Measurements from ENCODE around the gene ALOX15B. TPM values are rescaled to one million over a fixed set of nuclear protein-coding genes. Genes with fewer than 3 reads are reported as not detected.

ALOX15B gene
- total and polyA plus RNA-seq, 10 of the 15 experiments (the other 5 are each of a cell fraction or from before 2014, with no cell fraction given): 0.01 TPM; not detected in 9

- RAD21 ChIA-PET (ENCODE audit: unreplicated experiment): no interaction called here
- Histone ChIP-seq H4K20me1 (ENCODE audit: control insufficient read depth, insufficient read depth) (no peaks in the 10 kb centered on the region), H3K4me1 (ENCODE audit: control insufficient read depth, insufficient read depth, low read length) (no peaks in the 10 kb centered on the region), H3K36me3 (ENCODE audit: control insufficient read depth in 2 of 2, insufficient read depth in 2 of 2, low read length in 1 of 2) (no peaks in the 10 kb centered on the region), H3K9me3 (replicated peaks; ENCODE audit: control insufficient read depth, insufficient read depth, low read length) (no peaks in the 10 kb centered on the region), H3K9ac (ENCODE audit: control insufficient read depth, insufficient read depth, low read length) (no peak overlapping the region), H3K79me2 (ENCODE audit: control insufficient read depth, insufficient read depth, low read length) (no peaks in the 10 kb centered on the region), H3K4me2 (ENCODE audit: control insufficient read depth, insufficient read depth) (no peak overlapping the region), H2AFZ (ENCODE audit: control insufficient read depth, low read depth, low read length) (no peak overlapping the region), H3K27me3 (replicated peaks in 1 of 2; ENCODE audit: control insufficient read depth in 2 of 2, insufficient read depth in 2 of 2, low read length in 1 of 2) (peaks cover 3 to 4% of the 10 kb centered on the region in 2 experiments; a peak in 1 of 4 replicates), H3K27ac (ENCODE audit: control insufficient read depth, insufficient read depth) (no peak overlapping the region), H3K4me3 (no peak overlapping the region)
- FAIRE-seq: no peak
- intact Hi-C loops (cut with micrococcal nuclease; ENCODE audit: unreplicated experiment) (no loop called here), in situ Hi-C loops (cut with MboI) (no loop called here)
- POLR2A ChIA-PET: no interaction called here
- DNase-seq (ENCODE audit: low read depth, low spot score): no peak
- SMC1A ChIA-PET (ENCODE audit: uncharacterized antibody, unreplicated experiment): no interaction called here
- CTCF ChIA-PET: interaction anchor here (3.0 kb wide), 1 partner anchor 9 kb away, joined by 14 read pairs; no protein-coding TSS in a partner anchor
- 50% methylated on average over 12 of the region's 12 CpGs for WGBS (ENCODE audit: insufficient coverage, insufficient replicate concordance, low lambda C conversion rate, missing lambda C conversion rate)
- BruUV-seq (replicated peaks): no TSS peak
- ATAC-seq: no peak
- TF ChIP-seq, protein P1, sequence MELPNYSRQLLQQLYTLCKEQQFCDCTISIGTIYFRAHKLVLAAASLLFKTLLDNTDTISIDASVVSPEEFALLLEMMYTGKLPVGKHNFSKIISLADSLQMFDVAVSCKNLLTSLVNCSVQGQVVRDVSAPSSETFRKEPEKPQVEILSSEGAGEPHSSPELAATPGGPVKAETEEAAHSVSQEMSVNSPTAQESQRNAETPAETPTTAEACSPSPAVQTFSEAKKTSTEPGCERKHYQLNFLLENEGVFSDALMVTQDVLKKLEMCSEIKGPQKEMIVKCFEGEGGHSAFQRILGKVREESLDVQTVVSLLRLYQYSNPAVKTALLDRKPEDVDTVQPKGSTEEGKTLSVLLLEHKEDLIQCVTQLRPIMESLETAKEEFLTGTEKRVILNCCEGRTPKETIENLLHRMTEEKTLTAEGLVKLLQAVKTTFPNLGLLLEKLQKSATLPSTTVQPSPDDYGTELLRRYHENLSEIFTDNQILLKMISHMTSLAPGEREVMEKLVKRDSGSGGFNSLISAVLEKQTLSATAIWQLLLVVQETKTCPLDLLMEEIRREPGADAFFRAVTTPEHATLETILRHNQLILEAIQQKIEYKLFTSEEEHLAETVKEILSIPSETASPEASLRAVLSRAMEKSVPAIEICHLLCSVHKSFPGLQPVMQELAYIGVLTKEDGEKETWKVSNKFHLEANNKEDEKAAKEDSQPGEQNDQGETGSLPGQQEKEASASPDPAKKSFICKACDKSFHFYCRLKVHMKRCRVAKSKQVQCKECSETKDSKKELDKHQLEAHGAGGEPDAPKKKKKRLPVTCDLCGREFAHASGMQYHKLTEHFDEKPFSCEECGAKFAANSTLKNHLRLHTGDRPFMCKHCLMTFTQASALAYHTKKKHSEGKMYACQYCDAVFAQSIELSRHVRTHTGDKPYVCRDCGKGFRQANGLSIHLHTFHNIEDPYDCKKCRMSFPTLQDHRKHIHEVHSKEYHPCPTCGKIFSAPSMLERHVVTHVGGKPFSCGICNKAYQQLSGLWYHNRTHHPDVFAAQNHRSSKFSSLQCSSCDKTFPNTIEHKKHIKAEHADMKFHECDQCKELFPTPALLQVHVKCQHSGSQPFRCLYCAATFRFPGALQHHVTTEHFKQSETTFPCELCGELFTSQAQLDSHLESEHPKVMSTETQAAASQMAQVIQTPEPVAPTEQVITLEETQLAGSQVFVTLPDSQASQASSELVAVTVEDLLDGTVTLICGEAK (IDR thresholded peaks at IDR 0.05; ENCODE audit: borderline replicate concordance): no peak
- TF ChIP-seq SMARCA5 (IDR thresholded peaks at IDR 0.05) (no peak), NR2C1 (IDR thresholded peaks at IDR 0.05) (no peak), PRDM15 (CRISPR knock-in tag; IDR thresholded peaks at IDR 0.05) (no peak), PKNOX1 (IDR thresholded peaks at IDR 0.05) (no peak), KDM1A (IDR thresholded peaks at IDR 0.05; ENCODE audit: borderline replicate concordance) (no peak), PBX3 (IDR thresholded peaks at IDR 0.05; ENCODE audit: insufficient replicate concordance, low read depth, low read length) (no peak), TARDBP (IDR thresholded peaks at IDR 0.05; ENCODE audit: borderline replicate concordance) (no peak)
- TF ChIP-seq, protein P2, sequence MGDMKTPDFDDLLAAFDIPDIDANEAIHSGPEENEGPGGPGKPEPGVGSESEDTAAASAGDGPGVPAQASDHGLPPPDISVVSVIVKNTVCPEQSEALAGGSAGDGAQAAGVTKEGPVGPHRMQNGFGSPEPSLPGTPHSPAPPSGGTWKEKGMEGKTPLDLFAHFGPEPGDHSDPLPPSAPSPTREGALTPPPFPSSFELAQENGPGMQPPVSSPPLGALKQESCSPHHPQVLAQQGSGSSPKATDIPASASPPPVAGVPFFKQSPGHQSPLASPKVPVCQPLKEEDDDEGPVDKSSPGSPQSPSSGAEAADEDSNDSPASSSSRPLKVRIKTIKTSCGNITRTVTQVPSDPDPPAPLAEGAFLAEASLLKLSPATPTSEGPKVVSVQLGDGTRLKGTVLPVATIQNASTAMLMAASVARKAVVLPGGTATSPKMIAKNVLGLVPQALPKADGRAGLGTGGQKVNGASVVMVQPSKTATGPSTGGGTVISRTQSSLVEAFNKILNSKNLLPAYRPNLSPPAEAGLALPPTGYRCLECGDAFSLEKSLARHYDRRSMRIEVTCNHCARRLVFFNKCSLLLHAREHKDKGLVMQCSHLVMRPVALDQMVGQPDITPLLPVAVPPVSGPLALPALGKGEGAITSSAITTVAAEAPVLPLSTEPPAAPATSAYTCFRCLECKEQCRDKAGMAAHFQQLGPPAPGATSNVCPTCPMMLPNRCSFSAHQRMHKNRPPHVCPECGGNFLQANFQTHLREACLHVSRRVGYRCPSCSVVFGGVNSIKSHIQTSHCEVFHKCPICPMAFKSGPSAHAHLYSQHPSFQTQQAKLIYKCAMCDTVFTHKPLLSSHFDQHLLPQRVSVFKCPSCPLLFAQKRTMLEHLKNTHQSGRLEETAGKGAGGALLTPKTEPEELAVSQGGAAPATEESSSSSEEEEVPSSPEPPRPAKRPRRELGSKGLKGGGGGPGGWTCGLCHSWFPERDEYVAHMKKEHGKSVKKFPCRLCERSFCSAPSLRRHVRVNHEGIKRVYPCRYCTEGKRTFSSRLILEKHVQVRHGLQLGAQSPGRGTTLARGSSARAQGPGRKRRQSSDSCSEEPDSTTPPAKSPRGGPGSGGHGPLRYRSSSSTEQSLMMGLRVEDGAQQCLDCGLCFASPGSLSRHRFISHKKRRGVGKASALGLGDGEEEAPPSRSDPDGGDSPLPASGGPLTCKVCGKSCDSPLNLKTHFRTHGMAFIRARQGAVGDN (IDR thresholded peaks at IDR 0.05): no peak
These were observed 9.4 kb downstream of the ALOX15B start for GRCh38 chr17:8048236-8048635.
